Mucosa of rectum (tissue), 2 donors: ENCODE measurements around the gene CCR5AS.
A peak's percentile ranks its signal among the peaks of the same experiment; 100 is the strongest.
"Not testable (repeated sequence)": the region's sequence is repeated elsewhere in the genome, so short reads cannot be mapped to it uniquely, and the experiment has no call there.

ENCODE experiments used
- H3K27ac ChIP-seq, 2 donors: one replicate each; pipeline ENCODE4 v1.7.0; 2013; ENCODE audit warnings: inconsistent platforms in 2 of 2, low read depth in 2 of 2, low read length in 2 of 2
- H3K27me3 ChIP-seq, 2 donors: one replicate each; pipeline ENCODE4 v1.7.0; 2013; ENCODE audit warnings: low read length in 2 of 2; ENCODE audit not compliant: control insufficient read depth in 2 of 2, insufficient read depth in 2 of 2
- H3K36me3 ChIP-seq, 2 donors: one replicate each; pipeline ENCODE4 v1.7.0; 2013; ENCODE audit warnings: low read length in 2 of 2; ENCODE audit not compliant: control insufficient read depth in 2 of 2, insufficient read depth in 2 of 2
- H3K4me1 ChIP-seq, 2 donors: one replicate each; pipeline ENCODE4 v1.7.0; 2013; ENCODE audit warnings: low read length in 2 of 2, mild to moderate bottlenecking in 1 of 2; ENCODE audit not compliant: control insufficient read depth in 2 of 2, insufficient read depth in 2 of 2
- H3K4me3 ChIP-seq, 2 donors: one replicate each; pipeline ENCODE4 v1.7.0; 2013; ENCODE audit warnings: low read length in 2 of 2
- H3K9ac ChIP-seq, 2 donors: one replicate each; pipeline ENCODE4 v1.7.0; 2013; ENCODE audit warnings: low read length in 2 of 2, low read depth in 1 of 2, mild to moderate bottlenecking in 1 of 2
- H3K9me3 ChIP-seq, 2 donors: one replicate each; pipeline ENCODE4 v1.7.0; 2013; ENCODE audit warnings: low read length in 2 of 2; ENCODE audit not compliant: control insufficient read depth in 2 of 2
- donor health status: healthy.
- donor health status: Normal muscosa, but diverticular disease.

CCR5AS gene

GRCh38 chr3:46348823-46349482 is 57.9 kb downstream of the CCR5AS start:
- Histone ChIP-seq H3K9ac (no peak overlapping the region), H3K27me3 (no peaks in the 10 kb centered on the region), H3K36me3 (no peaks in the 10 kb centered on the region), H3K4me3 (no peak overlapping the region), H3K9me3 (no peaks in the 10 kb centered on the region), H3K27ac (peak overlapping the region; percentile 5 to 48), H3K4me1 (peaks cover 3 to 4% of the 10 kb centered on the region in 2 donors)

DNA sequence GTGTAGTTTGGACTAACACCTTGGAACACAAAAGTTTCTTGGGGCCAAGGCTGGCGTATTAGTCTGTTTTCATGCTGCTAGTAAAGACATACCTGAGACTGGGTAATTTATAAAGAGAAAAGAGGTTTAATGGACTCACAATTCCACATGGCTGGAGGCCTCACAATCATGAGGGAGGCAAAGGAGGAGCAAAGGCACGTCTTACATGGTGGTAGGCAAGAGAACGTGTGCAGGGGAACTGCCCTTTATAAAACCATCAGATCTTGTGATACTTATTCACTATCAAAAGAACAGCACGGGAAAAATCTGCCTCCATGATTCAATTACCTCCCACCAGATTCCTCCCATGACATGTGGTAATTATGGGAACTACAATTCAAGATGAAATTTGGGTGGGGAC is 62.4 kb downstream of the CCR5AS start:
- H3K9ac ChIP-seq, result no peak overlapping the region
- H3K27ac ChIP-seq, result no peak overlapping the region
- H3K4me3 ChIP-seq, result no peak overlapping the region
- peaks cover 3 to 4% of the 10 kb centered on the region in 2 donors for H3K4me1 ChIP-seq
- H3K27me3 ChIP-seq, result no peaks in the 10 kb centered on the region
- H3K36me3 ChIP-seq, result no peaks in the 10 kb centered on the region
- H3K9me3 ChIP-seq, result peaks cover 0 to 1% of the 10 kb centered on the region in 2 donors

DNA sequence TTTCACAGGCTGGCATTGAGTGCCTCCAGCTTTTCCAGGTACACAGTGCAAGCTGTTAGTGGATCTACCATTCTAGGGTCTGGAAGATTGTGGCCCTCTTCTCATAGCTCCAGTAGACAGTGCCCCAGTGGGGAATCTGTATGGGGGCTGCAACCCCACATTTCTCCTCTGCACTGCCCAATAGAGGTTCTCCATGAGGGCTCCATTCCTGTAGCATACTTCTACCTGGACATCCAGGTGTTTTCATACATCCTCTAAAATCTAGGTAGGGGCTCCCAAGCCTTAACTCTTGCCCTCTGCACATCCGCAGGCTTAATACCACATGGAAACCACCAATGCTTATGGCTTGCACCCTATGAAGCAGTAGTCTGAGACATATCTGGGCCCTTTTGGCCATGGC is 68.0 kb downstream of the CCR5AS start:
- H3K9me3 ChIP-seq, result peaks cover 4 to 6% of the 10 kb centered on the region in 2 donors
- H3K36me3 ChIP-seq, result no peaks in the 10 kb centered on the region
- H3K27ac ChIP-seq, result no peak overlapping the region
- H3K4me3 ChIP-seq, result no peak overlapping the region
- peaks cover 0 to 2% of the 10 kb centered on the region in 2 donors for H3K27me3 ChIP-seq
- no peak overlapping the region for H3K9ac ChIP-seq
- no peaks in the 10 kb centered on the region for H3K4me1 ChIP-seq

DNA sequence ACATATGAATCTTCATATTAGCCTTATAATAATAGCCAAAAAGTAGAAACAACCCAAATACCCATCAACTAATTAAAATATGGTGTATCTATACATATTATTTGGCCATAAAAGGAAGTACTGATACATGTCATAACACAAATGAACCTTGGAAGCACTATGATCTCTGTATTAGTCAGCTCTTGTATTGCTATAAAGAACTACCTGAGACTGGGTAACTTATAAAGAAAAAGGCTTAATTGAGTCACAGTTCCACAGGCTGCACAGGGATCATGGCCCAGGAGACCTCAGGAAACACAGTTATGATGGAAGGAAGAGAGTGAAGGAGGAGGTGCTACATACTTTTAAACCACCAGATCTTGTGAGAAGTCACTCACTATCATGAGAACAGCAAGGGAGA is 69.0 kb downstream of the CCR5AS start:
- no peaks in the 10 kb centered on the region for H3K4me1 ChIP-seq
- H3K4me3 ChIP-seq, result no peak overlapping the region
- H3K27ac ChIP-seq, result no peak overlapping the region
- no peaks in the 10 kb centered on the region for H3K36me3 ChIP-seq
- H3K9me3 ChIP-seq, result peaks cover 4 to 6% of the 10 kb centered on the region in 2 donors
- H3K27me3 ChIP-seq, result peaks cover 0 to 2% of the 10 kb centered on the region in 2 donors
- no peak overlapping the region for H3K9ac ChIP-seq

DNA sequence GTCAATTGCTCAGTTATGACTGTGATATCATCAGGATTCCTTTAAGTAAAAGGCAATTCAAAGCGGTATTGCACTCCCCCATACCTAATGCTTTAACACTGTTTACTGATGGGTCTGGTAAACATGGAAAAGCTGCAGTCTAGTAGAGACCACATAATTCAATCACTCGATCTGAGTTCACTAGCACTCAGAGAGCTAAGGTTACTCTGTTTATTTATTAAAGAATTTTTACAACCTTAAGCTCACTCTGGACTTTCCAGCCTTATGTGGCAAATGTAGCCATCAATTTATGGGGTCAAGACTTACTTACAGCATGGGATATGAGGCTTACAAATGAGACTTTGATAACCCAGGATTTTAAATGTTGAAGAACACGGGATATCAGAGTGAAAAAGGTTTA is 71.3 kb downstream of the CCR5AS start:
- Histone ChIP-seq H3K4me3 (no peak overlapping the region), H3K36me3 (no peaks in the 10 kb centered on the region), H3K27me3 (peaks cover 0 to 2% of the 10 kb centered on the region in 2 donors), H3K9ac (no peak overlapping the region), H3K27ac (no peak overlapping the region), H3K9me3 (peaks cover 4 to 6% of the 10 kb centered on the region in 2 donors), H3K4me1 (no peaks in the 10 kb centered on the region)

DNA sequence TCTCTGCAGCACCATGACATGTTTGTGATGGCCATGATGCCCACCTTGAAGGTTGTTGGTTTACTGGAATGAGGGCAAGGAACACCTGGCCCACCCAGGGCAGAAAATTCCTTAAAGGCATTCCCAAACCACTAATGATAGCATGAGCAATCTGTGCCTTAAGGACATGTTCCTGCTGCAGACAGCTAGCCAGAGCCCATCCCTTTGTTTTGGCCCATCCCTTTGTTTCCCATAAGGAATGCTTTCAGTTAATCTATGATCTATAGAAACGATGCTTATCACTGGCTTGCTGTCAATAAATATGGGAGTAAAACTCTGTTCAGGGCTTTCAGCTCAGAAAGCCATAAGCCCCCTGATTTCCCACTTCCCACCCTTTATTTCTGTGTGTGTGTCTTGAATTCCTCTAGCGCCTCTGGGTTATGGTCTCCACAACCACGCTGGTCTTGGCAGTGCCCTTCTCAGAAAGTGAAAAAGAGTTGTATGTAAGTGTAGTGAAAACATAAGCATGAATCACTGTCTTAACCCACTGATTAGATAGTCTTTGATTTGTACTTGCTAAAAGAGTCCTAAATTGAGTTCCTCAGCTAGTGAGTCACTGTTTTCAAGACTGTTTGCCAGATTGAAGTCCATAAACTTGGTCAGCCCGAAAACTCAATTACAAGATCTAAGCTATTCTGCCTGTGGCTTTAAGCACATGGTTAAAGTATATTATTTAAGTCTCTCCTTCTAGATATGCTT is 72.0 kb downstream of the CCR5AS start:
- Histone ChIP-seq H3K27ac (no peak overlapping the region), H3K4me1 (no peaks in the 10 kb centered on the region), H3K9me3 (peaks cover 4 to 6% of the 10 kb centered on the region in 2 donors), H3K36me3 (no peaks in the 10 kb centered on the region), H3K4me3 (no peak overlapping the region), H3K27me3 (peaks cover 0 to 2% of the 10 kb centered on the region in 2 donors), H3K9ac (no peak overlapping the region)

DNA sequence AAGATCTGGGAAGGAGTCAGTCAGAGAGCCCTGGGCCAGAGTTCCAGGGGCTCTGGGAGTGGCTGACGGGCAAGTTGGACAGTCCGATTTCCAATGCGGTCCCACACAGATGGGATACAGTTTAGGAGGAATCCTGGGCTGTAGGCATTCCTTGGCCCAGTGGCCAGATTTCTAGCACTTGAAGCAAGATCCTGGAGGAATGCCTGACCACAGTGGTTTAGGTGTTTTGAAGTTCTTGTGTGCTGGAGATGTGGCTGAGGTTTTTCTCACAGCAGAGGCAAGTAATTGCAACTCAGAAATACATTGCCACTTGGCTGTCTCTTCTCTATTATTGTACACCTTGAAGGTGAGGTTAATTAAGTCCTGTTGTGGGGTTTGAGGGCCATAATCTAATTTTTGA is 76.2 kb downstream of the CCR5AS start:
- H3K4me3 ChIP-seq, H3K36me3 ChIP-seq, H3K9ac ChIP-seq, H3K27me3 ChIP-seq, H3K9me3 ChIP-seq, H3K27ac ChIP-seq, H3K4me1 ChIP-seq: not testable (repeated sequence)

DNA sequence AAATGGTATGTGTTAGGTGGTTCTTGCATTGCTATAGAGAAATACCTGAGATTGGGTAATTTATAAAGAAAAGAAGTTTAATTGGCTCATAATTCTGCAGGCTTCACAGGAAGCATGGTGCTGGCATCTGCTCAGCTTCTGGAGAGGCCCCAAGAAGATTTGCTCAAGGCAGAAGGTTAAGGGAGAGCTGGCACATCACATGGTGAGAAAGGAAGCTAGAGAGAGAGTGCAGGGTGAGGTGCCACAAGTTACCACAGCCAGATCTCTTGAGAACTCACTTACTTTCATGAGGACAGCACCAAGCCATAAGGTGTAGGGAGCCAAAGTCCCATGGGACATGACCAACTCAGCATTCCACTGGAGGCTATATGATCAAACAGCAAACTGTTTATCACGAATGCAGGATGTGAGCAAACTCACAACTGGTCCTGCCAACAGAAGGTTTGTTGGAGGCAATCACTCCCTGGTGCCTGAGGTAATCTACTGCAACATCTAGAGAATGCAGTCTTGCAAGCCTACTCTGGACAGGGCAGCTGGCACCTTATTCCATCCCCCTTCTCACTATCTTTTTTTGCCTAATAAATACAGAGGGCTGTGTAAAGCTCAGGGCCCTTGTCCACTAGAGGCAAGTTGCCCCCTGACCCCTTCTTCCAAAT is 81.1 kb downstream of the CCR5AS start:
- Histone ChIP-seq H3K9me3 (no peaks in the 10 kb centered on the region), H3K27me3 (no peaks in the 10 kb centered on the region), H3K4me3 (no peak overlapping the region), H3K27ac (no peak overlapping the region), H3K4me1 (no peaks in the 10 kb centered on the region), H3K36me3 (no peaks in the 10 kb centered on the region), H3K9ac (no peak overlapping the region)

GRCh38 chr3:46324036-46324435 is 82.8 kb downstream of the CCR5AS start:
- no peaks in the 10 kb centered on the region for H3K27me3 ChIP-seq
- H3K4me1 ChIP-seq, result no peaks in the 10 kb centered on the region
- H3K9me3 ChIP-seq, result no peaks in the 10 kb centered on the region
- H3K36me3 ChIP-seq, result no peaks in the 10 kb centered on the region
- H3K9ac ChIP-seq, result no peak overlapping the region
- no peak overlapping the region for H3K4me3 ChIP-seq
- H3K27ac ChIP-seq, result no peak overlapping the region

GRCh38 chr3:46321461-46322104 is 85.3 kb downstream of the CCR5AS start:
- Histone ChIP-seq H3K27me3 (no peaks in the 10 kb centered on the region), H3K4me3 (no peak overlapping the region), H3K36me3 (no peaks in the 10 kb centered on the region), H3K4me1 (no peaks in the 10 kb centered on the region), H3K27ac (no peak overlapping the region), H3K9ac (no peak overlapping the region), H3K9me3 (no peaks in the 10 kb centered on the region)
